Endothelial cell of umbilical vein (primary cell): ENCODE measurements around the gene SOD3.

Experiments
- EZH2 ChIP-seq: IDR thresholded peaks from 2 replicates; pipeline ENCODE4 v1.6.1; 2012; ENCODE audit warnings: borderline replicate concordance, low read depth, mild to moderate bottlenecking, moderate library complexity, low read length, inconsistent platforms; ENCODE audit not compliant: severe bottlenecking
- FOS ChIP-seq: IDR thresholded peaks from 2 replicates; pipeline ENCODE4 v1.6.1; 2011; ENCODE audit warnings: mild to moderate bottlenecking, low read length, moderate library complexity, borderline replicate concordance; ENCODE audit not compliant: insufficient read depth
- JUN ChIP-seq: IDR thresholded peaks from 2 replicates; pipeline ENCODE4 v1.6.1; 2011; ENCODE audit warnings: borderline replicate concordance, low read depth; ENCODE audit not compliant: insufficient read length, insufficient read depth
- MYC ChIP-seq: IDR thresholded peaks from one replicate; pipeline ENCODE4 v1.6.1; 2011; ENCODE audit warnings: mild to moderate bottlenecking, low read depth, low read length
- POLR2A ChIP-seq: IDR thresholded peaks from 2 replicates; pipeline ENCODE4 v1.6.1; 2012; ENCODE audit warnings: low read depth, mild to moderate bottlenecking, control low read depth, low read length
- POLR2AphosphoS5 ChIP-seq: IDR thresholded peaks from 2 replicates; pipeline ENCODE4 v1.6.1; 2012; ENCODE audit warnings: low read depth, mild to moderate bottlenecking, control low read depth, low read length, moderate library complexity; ENCODE audit not compliant: insufficient read depth
- TF ChIP-seq, protein P1 (sequence below), 2 donors: IDR thresholded peaks; 1 replicate in 1 of 2; 2 replicates in 1 of 2; pipeline ENCODE4 v1.5.1; 2011; ENCODE audit warnings: low read length in 2 of 2, mild to moderate bottlenecking in 2 of 2, moderate library complexity in 2 of 2, control low read depth in 1 of 2, inconsistent platforms in 1 of 2, low read depth in 1 of 2; ENCODE audit not compliant: insufficient read depth in 1 of 2; ENCODE audit errors: extremely low read depth in 1 of 2
- TF ChIP-seq, protein P2 (sequence below): IDR thresholded peaks from 2 replicates; pipeline ENCODE4 v1.6.1; 2011; ENCODE audit not compliant: insufficient read depth, insufficient read length

DNA sequence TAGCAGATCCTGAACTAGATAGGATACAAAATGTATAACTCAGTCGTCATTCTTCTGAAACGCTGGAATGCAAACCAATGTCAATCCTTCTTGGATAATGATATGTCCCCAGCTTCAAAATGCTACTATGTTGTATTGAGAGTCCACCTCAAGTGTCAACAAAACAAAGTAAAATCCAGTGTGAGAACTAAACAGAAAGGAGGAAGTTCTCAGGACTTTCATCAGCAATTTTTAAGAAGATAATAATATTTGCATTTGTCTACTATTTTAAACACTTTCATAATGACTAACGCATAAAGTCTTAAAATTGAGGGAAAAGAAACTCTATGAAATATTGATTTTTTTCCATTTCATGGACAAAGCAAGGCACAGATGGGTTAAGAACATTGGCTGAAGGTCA, 36.3 kb downstream of the SOD3 start:
- TF ChIP-seq, protein P1, sequence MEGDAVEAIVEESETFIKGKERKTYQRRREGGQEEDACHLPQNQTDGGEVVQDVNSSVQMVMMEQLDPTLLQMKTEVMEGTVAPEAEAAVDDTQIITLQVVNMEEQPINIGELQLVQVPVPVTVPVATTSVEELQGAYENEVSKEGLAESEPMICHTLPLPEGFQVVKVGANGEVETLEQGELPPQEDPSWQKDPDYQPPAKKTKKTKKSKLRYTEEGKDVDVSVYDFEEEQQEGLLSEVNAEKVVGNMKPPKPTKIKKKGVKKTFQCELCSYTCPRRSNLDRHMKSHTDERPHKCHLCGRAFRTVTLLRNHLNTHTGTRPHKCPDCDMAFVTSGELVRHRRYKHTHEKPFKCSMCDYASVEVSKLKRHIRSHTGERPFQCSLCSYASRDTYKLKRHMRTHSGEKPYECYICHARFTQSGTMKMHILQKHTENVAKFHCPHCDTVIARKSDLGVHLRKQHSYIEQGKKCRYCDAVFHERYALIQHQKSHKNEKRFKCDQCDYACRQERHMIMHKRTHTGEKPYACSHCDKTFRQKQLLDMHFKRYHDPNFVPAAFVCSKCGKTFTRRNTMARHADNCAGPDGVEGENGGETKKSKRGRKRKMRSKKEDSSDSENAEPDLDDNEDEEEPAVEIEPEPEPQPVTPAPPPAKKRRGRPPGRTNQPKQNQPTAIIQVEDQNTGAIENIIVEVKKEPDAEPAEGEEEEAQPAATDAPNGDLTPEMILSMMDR (IDR thresholded peaks at IDR 0.05; ENCODE audit: extremely low read depth in 1 of 2, insufficient read depth in 1 of 2, low read depth in 1 of 2, low read length in 2 of 2) = no peak
- TF ChIP-seq FOS = no peak
- no peak for TF ChIP-seq POLR2AphosphoS5
- no peak for TF ChIP-seq POLR2A
- TF ChIP-seq, protein P2, sequence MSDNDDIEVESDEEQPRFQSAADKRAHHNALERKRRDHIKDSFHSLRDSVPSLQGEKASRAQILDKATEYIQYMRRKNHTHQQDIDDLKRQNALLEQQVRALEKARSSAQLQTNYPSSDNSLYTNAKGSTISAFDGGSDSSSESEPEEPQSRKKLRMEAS = no peak
- TF ChIP-seq JUN = no peak
- TF ChIP-seq MYC = no peak
- no peak for TF ChIP-seq EZH2
